HCT116 (cell line): ENCODE measurements around the gene PDZRN4.

Experiments used
- CEBPB ChIP-seq: IDR thresholded peaks from 2 replicates; pipeline ENCODE4 v1.6.1; 2012; ENCODE audit warnings: low read depth
- EZH2 ChIP-seq: fragments of 200-600 bp; sonication (generic); IDR thresholded peaks from 2 replicates; pipeline ENCODE4 v1.6.1; 2017; ENCODE audit warnings: antibody characterized with exemption, mixed run types
- EZH2phosphoT487 ChIP-seq: fragments of 200-600 bp; IDR thresholded peaks from 2 replicates; pipeline ENCODE4 v1.6.1; 2018; ENCODE audit warnings: antibody characterized with exemption, borderline replicate concordance
- FOSL1 ChIP-seq: IDR thresholded peaks from 2 replicates; pipeline ENCODE4 v1.6.1; 2012; ENCODE audit warnings: low read depth
- JUND ChIP-seq: IDR thresholded peaks from 2 replicates; pipeline ENCODE4 v1.6.1; 2012
- POLR2A ChIP-seq: IDR thresholded peaks from 2 replicates; pipeline ENCODE4 v1.7.0; 2011; ENCODE audit warnings: borderline replicate concordance; ENCODE audit not compliant: insufficient read depth, insufficient read length; ENCODE audit errors: extremely low read depth
- POLR2AphosphoS5 ChIP-seq: IDR thresholded peaks from 2 replicates; pipeline ENCODE4 v1.6.1; 2011; ENCODE audit warnings: mild to moderate bottlenecking, low read depth, low read length, moderate library complexity
- SRF ChIP-seq: IDR thresholded peaks from 2 replicates; pipeline ENCODE4 v1.6.1; 2012; ENCODE audit warnings: low read depth
- TCF7L2 ChIP-seq: IDR thresholded peaks from 2 replicates; pipeline ENCODE4 v1.7.0; 2011; ENCODE audit warnings: borderline replicate concordance, inconsistent platforms; ENCODE audit not compliant: insufficient read depth, insufficient read length; ENCODE audit errors: extremely low read depth
- ZFX ChIP-seq: fragments of 450-650 bp; IDR thresholded peaks from 2 replicates; pipeline ENCODE4 v1.6.1; 2017
- ZNF274 ChIP-seq: fragments of 200-500 bp; sonication (Bioruptor generic); IDR thresholded peaks from 2 replicates; pipeline ENCODE4 v1.6.1; 2014; ENCODE audit warnings: mild to moderate bottlenecking, low read depth, low read length, inconsistent platforms
- TF ChIP-seq, protein P1 (sequence below), 3 experiments: fragments of 200-600 bp in 1 of 3; sonication (generic) in 1 of 3; IDR thresholded peaks in 2 of 3; conservative IDR thresholded peaks in 1 of 3; 2 replicates each; pipeline ENCODE4 v1.5.1; 2012 to 2017; ENCODE audit warnings: low read depth in 2 of 3, low read length in 2 of 3, antibody characterized with exemption in 1 of 3, borderline replicate concordance in 1 of 3, control low read depth in 1 of 3, mild to moderate bottlenecking in 1 of 3, mixed read lengths in 1 of 3, mixed run types in 1 of 3, moderate library complexity in 1 of 3; ENCODE audit not compliant: insufficient read depth in 1 of 3
- TF ChIP-seq, protein P2 (sequence below): IDR thresholded peaks from 2 replicates; pipeline ENCODE4 v1.6.1; 2011; ENCODE audit warnings: mild to moderate bottlenecking, low read length, moderate library complexity; ENCODE audit not compliant: insufficient replicate concordance; ENCODE audit errors: extremely low read depth
- TF ChIP-seq, protein P3 (sequence below): IDR thresholded peaks from 2 replicates; pipeline ENCODE4 v1.6.1; 2012; ENCODE audit warnings: low read depth

DNA sequence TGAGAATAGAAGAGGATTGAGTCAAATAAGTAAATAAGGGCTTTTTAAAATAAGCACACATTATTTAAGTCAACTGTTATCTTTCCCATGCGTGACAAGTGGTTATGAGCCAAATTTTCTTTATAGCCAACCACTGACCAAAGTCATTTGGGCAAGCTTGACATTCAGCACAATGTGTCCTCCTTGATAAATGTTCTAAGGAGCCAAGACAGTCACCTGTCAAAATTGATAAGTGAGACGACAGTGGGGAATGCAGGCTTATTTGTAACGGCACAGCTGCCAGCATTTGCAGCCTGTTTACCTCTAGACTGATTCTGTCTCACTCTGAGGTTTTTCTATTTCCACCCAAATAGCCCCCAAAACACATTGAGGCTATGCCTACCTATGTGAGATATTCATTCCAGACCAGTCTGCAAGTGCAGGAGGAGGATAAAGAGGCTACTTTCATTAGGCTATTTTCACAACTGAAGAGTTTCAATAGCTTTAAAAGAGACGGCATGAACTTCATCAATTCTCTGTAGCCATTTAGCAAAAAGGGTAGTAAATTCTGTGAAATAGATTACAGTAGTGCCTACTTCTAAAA, 339.5 kb downstream of the PDZRN4 start:
- TF ChIP-seq, protein P1, sequence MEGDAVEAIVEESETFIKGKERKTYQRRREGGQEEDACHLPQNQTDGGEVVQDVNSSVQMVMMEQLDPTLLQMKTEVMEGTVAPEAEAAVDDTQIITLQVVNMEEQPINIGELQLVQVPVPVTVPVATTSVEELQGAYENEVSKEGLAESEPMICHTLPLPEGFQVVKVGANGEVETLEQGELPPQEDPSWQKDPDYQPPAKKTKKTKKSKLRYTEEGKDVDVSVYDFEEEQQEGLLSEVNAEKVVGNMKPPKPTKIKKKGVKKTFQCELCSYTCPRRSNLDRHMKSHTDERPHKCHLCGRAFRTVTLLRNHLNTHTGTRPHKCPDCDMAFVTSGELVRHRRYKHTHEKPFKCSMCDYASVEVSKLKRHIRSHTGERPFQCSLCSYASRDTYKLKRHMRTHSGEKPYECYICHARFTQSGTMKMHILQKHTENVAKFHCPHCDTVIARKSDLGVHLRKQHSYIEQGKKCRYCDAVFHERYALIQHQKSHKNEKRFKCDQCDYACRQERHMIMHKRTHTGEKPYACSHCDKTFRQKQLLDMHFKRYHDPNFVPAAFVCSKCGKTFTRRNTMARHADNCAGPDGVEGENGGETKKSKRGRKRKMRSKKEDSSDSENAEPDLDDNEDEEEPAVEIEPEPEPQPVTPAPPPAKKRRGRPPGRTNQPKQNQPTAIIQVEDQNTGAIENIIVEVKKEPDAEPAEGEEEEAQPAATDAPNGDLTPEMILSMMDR (IDR thresholded peaks at IDR 0.05 in 2 of 3, conservative IDR thresholded peaks at IDR 0.05 in 1 of 3; ENCODE audit: borderline replicate concordance in 1 of 3, insufficient read depth in 1 of 3, low read depth in 2 of 3, low read length in 2 of 3) = no peak
- TF ChIP-seq POLR2A = no peak
- TF ChIP-seq, protein P2, sequence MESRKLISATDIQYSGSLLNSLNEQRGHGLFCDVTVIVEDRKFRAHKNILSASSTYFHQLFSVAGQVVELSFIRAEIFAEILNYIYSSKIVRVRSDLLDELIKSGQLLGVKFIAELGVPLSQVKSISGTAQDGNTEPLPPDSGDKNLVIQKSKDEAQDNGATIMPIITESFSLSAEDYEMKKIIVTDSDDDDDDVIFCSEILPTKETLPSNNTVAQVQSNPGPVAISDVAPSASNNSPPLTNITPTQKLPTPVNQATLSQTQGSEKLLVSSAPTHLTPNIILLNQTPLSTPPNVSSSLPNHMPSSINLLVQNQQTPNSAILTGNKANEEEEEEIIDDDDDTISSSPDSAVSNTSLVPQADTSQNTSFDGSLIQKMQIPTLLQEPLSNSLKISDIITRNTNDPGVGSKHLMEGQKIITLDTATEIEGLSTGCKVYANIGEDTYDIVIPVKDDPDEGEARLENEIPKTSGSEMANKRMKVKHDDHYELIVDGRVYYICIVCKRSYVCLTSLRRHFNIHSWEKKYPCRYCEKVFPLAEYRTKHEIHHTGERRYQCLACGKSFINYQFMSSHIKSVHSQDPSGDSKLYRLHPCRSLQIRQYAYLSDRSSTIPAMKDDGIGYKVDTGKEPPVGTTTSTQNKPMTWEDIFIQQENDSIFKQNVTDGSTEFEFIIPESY = no peak
- no peak for TF ChIP-seq ZFX
- no peak for TF ChIP-seq POLR2AphosphoS5
- TF ChIP-seq SRF = no peak
- no peak for TF ChIP-seq EZH2
- TF ChIP-seq, protein P3, sequence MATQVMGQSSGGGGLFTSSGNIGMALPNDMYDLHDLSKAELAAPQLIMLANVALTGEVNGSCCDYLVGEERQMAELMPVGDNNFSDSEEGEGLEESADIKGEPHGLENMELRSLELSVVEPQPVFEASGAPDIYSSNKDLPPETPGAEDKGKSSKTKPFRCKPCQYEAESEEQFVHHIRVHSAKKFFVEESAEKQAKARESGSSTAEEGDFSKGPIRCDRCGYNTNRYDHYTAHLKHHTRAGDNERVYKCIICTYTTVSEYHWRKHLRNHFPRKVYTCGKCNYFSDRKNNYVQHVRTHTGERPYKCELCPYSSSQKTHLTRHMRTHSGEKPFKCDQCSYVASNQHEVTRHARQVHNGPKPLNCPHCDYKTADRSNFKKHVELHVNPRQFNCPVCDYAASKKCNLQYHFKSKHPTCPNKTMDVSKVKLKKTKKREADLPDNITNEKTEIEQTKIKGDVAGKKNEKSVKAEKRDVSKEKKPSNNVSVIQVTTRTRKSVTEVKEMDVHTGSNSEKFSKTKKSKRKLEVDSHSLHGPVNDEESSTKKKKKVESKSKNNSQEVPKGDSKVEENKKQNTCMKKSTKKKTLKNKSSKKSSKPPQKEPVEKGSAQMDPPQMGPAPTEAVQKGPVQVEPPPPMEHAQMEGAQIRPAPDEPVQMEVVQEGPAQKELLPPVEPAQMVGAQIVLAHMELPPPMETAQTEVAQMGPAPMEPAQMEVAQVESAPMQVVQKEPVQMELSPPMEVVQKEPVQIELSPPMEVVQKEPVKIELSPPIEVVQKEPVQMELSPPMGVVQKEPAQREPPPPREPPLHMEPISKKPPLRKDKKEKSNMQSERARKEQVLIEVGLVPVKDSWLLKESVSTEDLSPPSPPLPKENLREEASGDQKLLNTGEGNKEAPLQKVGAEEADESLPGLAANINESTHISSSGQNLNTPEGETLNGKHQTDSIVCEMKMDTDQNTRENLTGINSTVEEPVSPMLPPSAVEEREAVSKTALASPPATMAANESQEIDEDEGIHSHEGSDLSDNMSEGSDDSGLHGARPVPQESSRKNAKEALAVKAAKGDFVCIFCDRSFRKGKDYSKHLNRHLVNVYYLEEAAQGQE = no peak
- no peak for TF ChIP-seq TCF7L2
- TF ChIP-seq ZNF274 = no peak
- no peak for TF ChIP-seq CEBPB
- no peak for TF ChIP-seq FOSL1
- no peak for TF ChIP-seq EZH2phosphoT487
- no peak for TF ChIP-seq JUND
